Fibroblast of upper back skin (primary cell): ENCODE measurements around the gene WFIKKN2.
"Not testable (repeated sequence)": the region's sequence is repeated elsewhere in the genome, so short reads cannot be mapped to it uniquely, and the experiment has no call there.

ENCODE experiments used
- DNase-seq: peaks from one replicate; pipeline ENCODE4 v3.0.0-alpha.2; 2013

The WFIKKN2 gene

GRCh38 chr17:50835301-50836234, at the start of gene WFIKKN2:
TSS of gene WFIKKN2 (plus strand) at chr17:50835586. CDS start at chr17:50835938, 352 bp downstream.
- no peak for DNase-seq

GRCh38 chr17:50785946-50786570, 49.3 kb upstream of the WFIKKN2 start:
- DNase-seq = peak; percentile 16

GRCh38 chr17:50787106-50787505, 48.3 kb upstream of the WFIKKN2 start:
- DNase-seq = no peak

GRCh38 chr17:50790618-50791017, 44.8 kb upstream of the WFIKKN2 start:
- DNase-seq = no peak

- no peak for DNase-seq
These were observed 43.3 kb upstream of the WFIKKN2 start for GRCh38 chr17:50792132-50792531.

- DNase-seq = no peak
These were observed 42.4 kb upstream of the WFIKKN2 start for GRCh38 chr17:50793007-50793406.

GRCh38 chr17:50794361-50794760, 41.0 kb upstream of the WFIKKN2 start:
- DNase-seq = no peak

- no peak for DNase-seq
These were observed 38.1 kb upstream of the WFIKKN2 start for GRCh38 chr17:50797135-50797810.

- DNase-seq = no peak
These were observed 36.7 kb upstream of the WFIKKN2 start for GRCh38 chr17:50798424-50799288.

GRCh38 chr17:50799582-50799981, 35.8 kb upstream of the WFIKKN2 start:
- DNase-seq = no peak

GRCh38 chr17:50800196-50800700, 35.1 kb upstream of the WFIKKN2 start:
- DNase-seq = no peak

- no peak for DNase-seq
These were observed 32.5 kb upstream of the WFIKKN2 start for GRCh38 chr17:50802609-50803571.

- no peak for DNase-seq
These were observed 31.7 kb upstream of the WFIKKN2 start for GRCh38 chr17:50803676-50804075.

- not testable (repeated sequence) for DNase-seq
These were observed 30.5 kb upstream of the WFIKKN2 start for GRCh38 chr17:50804749-50805475.

- DNase-seq = no peak
These were observed 29.9 kb upstream of the WFIKKN2 start for GRCh38 chr17:50805486-50805885.

GRCh38 chr17:50806141-50806643, 29.2 kb upstream of the WFIKKN2 start:
- no peak for DNase-seq

- DNase-seq = peak; percentile 59
These were observed 28.4 kb upstream of the WFIKKN2 start for GRCh38 chr17:50807009-50807408.

GRCh38 chr17:50807675-50808074, 27.7 kb upstream of the WFIKKN2 start:
- no peak for DNase-seq

- DNase-seq = no peak
These were observed 27.0 kb upstream of the WFIKKN2 start for GRCh38 chr17:50808413-50808812.

GRCh38 chr17:50808888-50809287, 26.5 kb upstream of the WFIKKN2 start:
- DNase-seq = no peak
